IgD-negative memory B cell (primary cell): ENCODE results near the gene SH3PXD2A. TPM values are rescaled to one million over a fixed set of nuclear protein-coding genes. Genes with fewer than 3 reads are reported as not detected.

Experiments used
- H3K27ac Mint-ChIP-seq, 3 donors: one replicate each; pipeline ENCODE4 v1.8.0; 2020 to 2022; ENCODE audit warnings: mild to moderate bottlenecking in 3 of 3, mixed read lengths in 3 of 3, moderate library complexity in 1 of 3
- H3K27me3 Mint-ChIP-seq: one replicate; pipeline ENCODE4 v1.8.0; 2021; ENCODE audit warnings: mixed read lengths
- H3K36me3 Mint-ChIP-seq: one replicate; pipeline ENCODE4 v1.8.0; 2020; ENCODE audit warnings: mild to moderate bottlenecking, mixed read lengths
- H3K4me1 Mint-ChIP-seq, 3 donors: one replicate each; pipeline ENCODE4 v1.8.0; 2020 to 2022; ENCODE audit warnings: mixed read lengths in 3 of 3, mild to moderate bottlenecking in 1 of 3
- H3K4me3 Mint-ChIP-seq, 4 donors: one replicate each; pipeline ENCODE4 v1.8.0; 2020 to 2022; ENCODE audit warnings: mild to moderate bottlenecking in 4 of 4, mixed read lengths in 4 of 4, moderate library complexity in 3 of 4
- H3K9me3 Mint-ChIP-seq, 3 donors: one replicate each; pipeline ENCODE4 v1.8.0; 2020 to 2021; ENCODE audit warnings: mixed read lengths in 3 of 3, mild to moderate bottlenecking in 1 of 3
- polyA plus RNA-seq: library from polyadenylated mRNA; unstranded; fragments of 300-500 nt; fragmentation: Illumina TruSeq; gene quantifications from one replicate; pipeline ENCODE4 v1.2.3, GENCODE V29; 2021

The SH3PXD2A gene, protein sequence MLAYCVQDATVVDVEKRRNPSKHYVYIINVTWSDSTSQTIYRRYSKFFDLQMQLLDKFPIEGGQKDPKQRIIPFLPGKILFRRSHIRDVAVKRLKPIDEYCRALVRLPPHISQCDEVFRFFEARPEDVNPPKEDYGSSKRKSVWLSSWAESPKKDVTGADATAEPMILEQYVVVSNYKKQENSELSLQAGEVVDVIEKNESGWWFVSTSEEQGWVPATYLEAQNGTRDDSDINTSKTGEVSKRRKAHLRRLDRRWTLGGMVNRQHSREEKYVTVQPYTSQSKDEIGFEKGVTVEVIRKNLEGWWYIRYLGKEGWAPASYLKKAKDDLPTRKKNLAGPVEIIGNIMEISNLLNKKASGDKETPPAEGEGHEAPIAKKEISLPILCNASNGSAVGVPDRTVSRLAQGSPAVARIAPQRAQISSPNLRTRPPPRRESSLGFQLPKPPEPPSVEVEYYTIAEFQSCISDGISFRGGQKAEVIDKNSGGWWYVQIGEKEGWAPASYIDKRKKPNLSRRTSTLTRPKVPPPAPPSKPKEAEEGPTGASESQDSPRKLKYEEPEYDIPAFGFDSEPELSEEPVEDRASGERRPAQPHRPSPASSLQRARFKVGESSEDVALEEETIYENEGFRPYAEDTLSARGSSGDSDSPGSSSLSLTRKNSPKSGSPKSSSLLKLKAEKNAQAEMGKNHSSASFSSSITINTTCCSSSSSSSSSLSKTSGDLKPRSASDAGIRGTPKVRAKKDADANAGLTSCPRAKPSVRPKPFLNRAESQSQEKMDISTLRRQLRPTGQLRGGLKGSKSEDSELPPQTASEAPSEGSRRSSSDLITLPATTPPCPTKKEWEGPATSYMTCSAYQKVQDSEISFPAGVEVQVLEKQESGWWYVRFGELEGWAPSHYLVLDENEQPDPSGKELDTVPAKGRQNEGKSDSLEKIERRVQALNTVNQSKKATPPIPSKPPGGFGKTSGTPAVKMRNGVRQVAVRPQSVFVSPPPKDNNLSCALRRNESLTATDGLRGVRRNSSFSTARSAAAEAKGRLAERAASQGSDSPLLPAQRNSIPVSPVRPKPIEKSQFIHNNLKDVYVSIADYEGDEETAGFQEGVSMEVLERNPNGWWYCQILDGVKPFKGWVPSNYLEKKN
- 1.2 TPM for polyA plus RNA-seq

DNA sequence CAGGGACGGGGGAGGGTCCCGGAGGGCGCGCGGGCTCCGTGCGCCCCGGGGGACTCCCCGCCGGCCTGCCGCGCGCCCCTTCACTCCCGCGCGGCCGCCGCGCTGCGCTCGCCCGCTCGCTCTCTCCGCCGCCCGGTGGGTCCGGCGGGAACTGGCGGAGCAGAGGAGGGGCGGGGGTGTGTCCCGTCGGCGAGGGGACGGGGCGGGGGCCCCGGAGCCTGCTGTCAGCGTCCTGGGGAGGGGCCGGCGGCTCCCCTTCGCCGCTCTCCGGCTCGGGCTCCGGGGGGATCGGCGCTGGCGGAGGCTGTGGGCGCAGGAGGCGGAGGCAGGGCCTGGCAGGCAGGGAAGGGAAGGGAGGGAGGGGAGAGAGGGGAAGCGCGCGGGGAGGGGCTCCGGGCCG is at the start of gene SH3PXD2A:
Gene SH3PXD2A (minus strand): TSS at position 153 of the 400 bp plus-strand sequence. CDS start 310 bp downstream, outside the sequence.
- peaks cover 40% of the 10 kb centered on the region for H3K27me3 Mint-ChIP-seq
- no peak within 1 kb of the TSS for H3K27ac Mint-ChIP-seq
- peak within 1 kb of the TSS; percentile 73 to 89 (median 79) for H3K4me3 Mint-ChIP-seq
- H3K36me3 Mint-ChIP-seq, result peaks cover 2% of the 10 kb centered on the region
- H3K9me3 Mint-ChIP-seq, result no peaks in the 10 kb centered on the region
- peaks cover 6 to 16% (median 7%) of the 10 kb centered on the region in 3 donors for H3K4me1 Mint-ChIP-seq

DNA sequence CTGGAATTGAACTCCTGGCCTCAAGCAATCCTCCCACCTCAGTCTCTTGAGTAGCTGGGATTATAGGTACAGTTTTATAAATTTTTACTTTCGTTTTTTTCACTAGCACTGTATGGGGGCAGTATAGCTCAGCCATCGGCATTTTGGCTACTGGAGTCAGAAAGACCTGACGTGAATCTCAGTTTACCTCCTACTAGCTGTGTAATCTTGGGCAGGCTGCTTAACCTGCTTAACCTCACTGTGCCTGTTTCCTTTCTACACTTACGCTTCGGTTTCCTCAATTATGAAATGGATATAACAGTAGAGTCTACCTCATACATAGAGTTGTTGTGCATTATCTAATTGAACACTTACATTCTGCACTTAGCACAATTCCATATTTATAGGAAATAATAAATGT is 45.9 kb upstream of the SH3PXD2A start:
- no peaks in the 10 kb centered on the region for H3K27me3 Mint-ChIP-seq
- no peak overlapping the region for H3K27ac Mint-ChIP-seq
- no peaks in the 10 kb centered on the region for H3K9me3 Mint-ChIP-seq
- H3K4me3 Mint-ChIP-seq, result no peak overlapping the region
- H3K36me3 Mint-ChIP-seq, result peaks cover 11% of the 10 kb centered on the region
- H3K4me1 Mint-ChIP-seq, result no peaks in the 10 kb centered on the region

DNA sequence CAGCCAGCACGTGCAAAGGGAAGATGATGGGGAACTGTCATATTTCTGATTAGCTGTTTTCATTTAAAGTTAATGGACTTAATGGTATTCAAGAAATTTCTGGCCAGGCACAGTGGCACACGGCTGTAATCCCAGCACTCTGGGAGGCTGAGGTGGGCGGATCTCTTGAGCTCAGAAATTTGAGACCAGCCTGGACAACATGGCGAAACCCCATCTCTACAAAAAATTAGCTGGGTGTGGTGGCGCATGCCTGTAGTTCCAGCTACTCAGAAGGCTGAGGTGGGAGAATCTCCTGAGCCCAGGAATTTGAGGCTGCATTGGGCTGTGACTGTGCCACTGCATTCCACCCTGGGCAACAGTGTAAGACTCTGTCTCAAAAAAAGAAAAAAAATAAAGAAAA is 43.9 kb upstream of the SH3PXD2A start:
- Mint-ChIP-seq H3K27ac (no peak overlapping the region), H3K4me3 (no peak overlapping the region), H3K9me3 (no peaks in the 10 kb centered on the region), H3K36me3 (peaks cover 10% of the 10 kb centered on the region), H3K4me1 (peaks cover 0 to 3% (median 0%) of the 10 kb centered on the region in 3 donors), H3K27me3 (no peaks in the 10 kb centered on the region)

DNA sequence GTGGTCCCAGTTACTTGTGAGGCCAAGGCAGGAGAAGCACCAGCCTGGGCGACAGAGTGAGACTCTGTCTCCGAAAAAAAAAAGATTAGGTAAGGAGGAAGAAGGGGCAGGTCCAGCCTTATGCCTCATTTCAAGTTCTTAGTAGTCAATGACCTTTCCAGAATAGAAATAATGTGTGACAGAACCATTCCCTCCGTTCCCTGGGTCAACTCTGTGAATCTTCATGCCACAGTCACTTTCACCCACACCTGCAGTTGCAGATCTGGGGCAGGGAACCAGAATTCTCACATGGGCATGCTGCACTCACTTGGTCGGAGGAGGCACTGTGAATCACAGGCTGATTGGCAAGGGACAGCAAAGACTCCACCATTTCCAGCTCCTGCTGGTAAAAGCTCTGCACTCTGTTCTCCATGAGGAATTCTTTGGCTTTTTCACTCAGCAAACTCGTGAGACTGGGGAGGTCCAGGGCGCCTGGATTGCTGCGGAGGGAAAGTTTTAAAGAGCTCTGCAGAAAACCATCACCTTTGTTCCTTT is 41.9 kb upstream of the SH3PXD2A start:
- Mint-ChIP-seq H3K4me1 (peaks cover 0 to 3% (median 0%) of the 10 kb centered on the region in 3 donors), H3K27me3 (no peaks in the 10 kb centered on the region), H3K4me3 (no peak overlapping the region), H3K9me3 (no peaks in the 10 kb centered on the region), H3K36me3 (peaks cover 8% of the 10 kb centered on the region), H3K27ac (peak overlapping the region in 1 of 3 donors; percentile 67)

DNA sequence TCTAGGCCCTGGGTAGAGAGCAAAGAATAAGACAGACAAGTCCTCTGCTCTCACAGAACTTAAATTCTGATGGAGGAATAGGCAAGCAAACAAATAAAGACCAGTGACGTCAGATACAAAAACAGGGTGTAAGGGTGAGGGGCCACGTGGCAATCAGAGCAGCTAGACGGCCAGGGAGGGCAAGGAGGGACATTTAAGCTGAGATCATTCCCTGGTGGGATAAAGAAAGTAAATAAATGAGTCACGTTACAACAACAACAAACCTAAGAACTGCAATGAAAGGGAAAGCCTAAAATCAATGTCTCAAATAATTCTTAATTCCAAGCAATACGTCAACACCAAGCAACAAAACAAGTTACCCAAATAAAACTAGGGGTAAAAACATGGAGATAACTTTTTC is 40.8 kb upstream of the SH3PXD2A start:
- Mint-ChIP-seq H3K9me3 (no peaks in the 10 kb centered on the region), H3K27me3 (no peaks in the 10 kb centered on the region), H3K36me3 (peaks cover 8% of the 10 kb centered on the region), H3K4me3 (no peak overlapping the region), H3K4me1 (peaks cover 0 to 3% (median 0%) of the 10 kb centered on the region in 3 donors), H3K27ac (peak overlapping the region in 1 of 3 donors; percentile 86)

DNA sequence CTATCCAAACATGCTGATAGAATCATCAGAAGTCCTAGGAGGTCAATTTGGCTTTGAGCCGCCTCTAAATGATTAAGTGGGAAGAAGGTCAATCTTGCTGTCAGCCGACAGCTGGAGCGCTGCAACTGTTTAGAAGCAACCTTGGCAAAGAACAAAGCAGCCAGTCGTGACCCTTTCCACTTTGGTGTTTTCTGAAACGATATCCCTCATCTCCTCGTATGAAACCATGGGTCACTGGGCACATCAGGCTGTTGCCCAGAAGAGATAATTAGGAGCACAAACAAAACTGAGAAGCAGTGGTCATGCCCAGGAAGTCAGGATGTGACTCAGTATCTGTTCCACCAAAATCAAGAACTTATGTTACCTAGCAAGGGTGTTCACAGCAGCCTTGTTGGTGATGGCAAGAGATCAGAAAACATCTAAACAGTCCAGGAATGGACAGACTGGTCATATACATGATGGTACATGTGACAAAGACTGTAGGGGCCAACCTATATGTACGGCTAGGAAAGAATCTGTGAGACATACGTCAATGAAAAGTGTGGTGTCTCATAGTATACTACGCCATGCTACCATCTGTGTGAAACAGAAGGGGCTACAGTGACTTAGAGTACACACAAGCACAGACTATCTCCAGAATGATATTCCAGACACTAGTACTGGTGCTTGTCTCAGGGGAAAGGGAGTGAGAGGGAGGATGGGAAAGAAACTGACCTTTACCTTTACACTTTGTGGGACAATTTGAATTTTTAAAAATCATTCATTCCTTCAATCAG is 40.2 kb upstream of the SH3PXD2A start:
- peaks cover 0 to 3% (median 0%) of the 10 kb centered on the region in 3 donors for H3K4me1 Mint-ChIP-seq
- peaks cover 8% of the 10 kb centered on the region for H3K36me3 Mint-ChIP-seq
- no peaks in the 10 kb centered on the region for H3K9me3 Mint-ChIP-seq
- H3K4me3 Mint-ChIP-seq, result no peak overlapping the region
- peak overlapping the region in 1 of 3 donors; percentile 11 for H3K27ac Mint-ChIP-seq
- H3K27me3 Mint-ChIP-seq, result no peaks in the 10 kb centered on the region

DNA sequence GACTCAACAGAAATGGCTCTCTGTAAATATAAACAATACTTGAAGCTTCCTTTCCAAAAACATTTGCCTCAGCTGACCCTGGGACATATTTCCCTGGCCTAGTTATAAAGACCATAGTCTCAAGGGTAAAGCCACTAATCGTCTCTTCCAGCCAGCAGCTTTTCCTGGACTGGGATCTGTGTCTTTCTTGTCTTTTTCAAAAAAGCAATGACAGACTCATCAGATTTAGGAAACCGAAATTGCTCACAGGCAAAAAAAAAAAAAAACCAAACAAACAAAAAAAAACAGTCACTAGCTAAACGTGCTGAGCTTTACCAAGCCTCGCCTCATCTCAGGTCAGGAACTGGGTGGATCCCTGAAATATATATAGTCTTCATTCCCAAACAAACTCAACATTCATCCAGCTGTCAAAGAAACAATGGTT is 39.1 kb upstream of the SH3PXD2A start:
- H3K27ac Mint-ChIP-seq, result peak overlapping the region in 1 of 3 donors; percentile 31
- H3K27me3 Mint-ChIP-seq, result no peaks in the 10 kb centered on the region
- H3K36me3 Mint-ChIP-seq, result peaks cover 8% of the 10 kb centered on the region
- no peak overlapping the region for H3K4me3 Mint-ChIP-seq
- no peaks in the 10 kb centered on the region for H3K9me3 Mint-ChIP-seq
- peaks cover 0 to 3% (median 0%) of the 10 kb centered on the region in 3 donors for H3K4me1 Mint-ChIP-seq

DNA sequence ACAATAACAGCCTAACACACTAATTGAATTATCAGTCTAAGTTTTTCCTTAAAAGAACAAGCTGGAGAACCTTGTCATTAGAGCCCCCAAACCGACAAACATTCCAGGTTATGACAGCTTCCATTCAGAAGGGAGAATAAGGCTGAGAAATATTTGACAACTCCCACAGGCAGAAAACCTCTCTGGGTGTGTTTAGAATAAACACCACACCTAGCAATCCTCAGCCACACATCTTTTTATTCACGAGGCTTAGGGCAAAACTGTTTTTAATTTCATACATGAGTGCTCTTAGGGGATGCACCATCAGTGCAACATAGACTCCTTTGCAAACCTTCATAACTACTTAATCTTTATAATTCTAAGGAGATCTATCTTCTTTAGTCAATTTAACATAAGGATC is 38.4 kb upstream of the SH3PXD2A start:
- Mint-ChIP-seq H3K4me1 (peaks cover 0 to 3% (median 0%) of the 10 kb centered on the region in 3 donors), H3K4me3 (no peak overlapping the region), H3K27ac (peak overlapping the region in 1 of 3 donors; percentile 69)

DNA sequence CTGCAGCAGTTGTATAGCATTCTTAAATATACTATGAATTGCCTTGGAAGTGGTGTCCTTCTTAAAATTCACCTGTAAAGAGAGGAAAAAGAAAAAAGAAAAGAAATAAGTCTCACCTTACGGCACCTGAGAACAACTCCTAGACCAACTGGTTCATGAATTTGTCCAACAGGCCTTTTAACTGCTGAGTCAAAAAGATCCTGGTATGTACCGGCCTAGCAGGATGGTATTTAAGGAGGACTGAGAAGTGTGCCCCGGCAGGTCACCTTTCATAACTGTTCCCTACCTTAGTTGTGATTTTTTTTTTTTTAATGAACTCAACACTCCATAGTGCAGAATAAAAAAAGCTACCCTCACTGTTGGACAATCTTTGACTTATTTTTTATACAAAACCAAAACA is 36.8 kb upstream of the SH3PXD2A start:
- no peaks in the 10 kb centered on the region for H3K9me3 Mint-ChIP-seq
- H3K27me3 Mint-ChIP-seq, result no peaks in the 10 kb centered on the region
- no peak overlapping the region for H3K4me3 Mint-ChIP-seq
- H3K27ac Mint-ChIP-seq, result no peak overlapping the region
- peaks cover 0 to 6% (median 4%) of the 10 kb centered on the region in 3 donors for H3K4me1 Mint-ChIP-seq
- peaks cover 3% of the 10 kb centered on the region for H3K36me3 Mint-ChIP-seq

More for the DNA sequence above, 38.4 kb upstream of the SH3PXD2A start:
- H3K27me3 Mint-ChIP-seq, result no peaks in the 10 kb centered on the region
- H3K36me3 Mint-ChIP-seq, result peaks cover 6% of the 10 kb centered on the region
- no peaks in the 10 kb centered on the region for H3K9me3 Mint-ChIP-seq

DNA sequence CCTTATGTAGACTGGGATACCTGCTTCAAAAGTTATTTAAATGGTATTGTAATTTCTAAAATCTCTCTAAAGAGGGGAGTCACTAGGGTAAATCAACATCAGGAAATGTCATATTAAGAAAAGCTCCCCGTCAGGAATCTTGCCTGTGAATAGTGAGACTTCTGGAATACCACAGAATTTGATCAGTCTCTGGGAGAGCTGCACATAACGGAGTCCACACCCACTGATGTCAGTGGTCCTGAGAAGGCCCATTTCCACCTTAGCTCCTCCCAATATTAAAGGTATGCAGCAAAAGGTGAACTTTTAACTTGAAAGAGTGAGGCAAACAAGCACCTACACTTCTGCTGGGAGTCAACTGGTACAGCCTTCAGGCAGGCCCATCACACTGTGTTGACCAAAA is 35.3 kb upstream of the SH3PXD2A start:
- no peak overlapping the region for H3K27ac Mint-ChIP-seq
- H3K4me3 Mint-ChIP-seq, result no peak overlapping the region
- H3K4me1 Mint-ChIP-seq, result peaks cover 0 to 6% (median 4%) of the 10 kb centered on the region in 3 donors
- H3K36me3 Mint-ChIP-seq, result no peaks in the 10 kb centered on the region
- no peaks in the 10 kb centered on the region for H3K9me3 Mint-ChIP-seq
- H3K27me3 Mint-ChIP-seq, result no peaks in the 10 kb centered on the region

DNA sequence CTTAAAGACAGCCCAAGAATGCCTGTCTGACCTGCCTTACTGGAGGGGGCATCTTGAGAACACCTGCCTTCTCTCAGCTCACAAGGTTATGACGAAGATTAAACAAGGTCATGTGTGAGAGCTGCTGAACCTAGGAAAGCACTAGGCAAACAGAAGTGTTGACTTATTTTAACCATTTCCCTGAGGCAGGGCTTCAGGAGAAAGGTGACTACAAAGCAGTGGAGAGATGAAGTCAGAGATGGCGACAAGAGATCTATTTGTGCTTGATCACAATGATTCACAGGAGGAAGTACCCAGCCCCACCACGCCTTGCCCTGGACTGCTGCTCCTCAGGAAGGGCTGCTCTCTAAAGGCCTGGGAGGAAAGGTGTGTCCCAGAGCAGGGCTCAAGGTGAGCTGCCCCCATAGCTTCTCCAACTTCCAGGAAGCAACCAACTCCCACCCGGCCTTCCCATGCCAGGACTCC is 34.9 kb upstream of the SH3PXD2A start:
- Mint-ChIP-seq H3K36me3 (no peaks in the 10 kb centered on the region), H3K27me3 (no peaks in the 10 kb centered on the region), H3K9me3 (no peaks in the 10 kb centered on the region), H3K4me1 (peaks cover 0 to 4% (median 4%) of the 10 kb centered on the region in 3 donors), H3K4me3 (no peak overlapping the region), H3K27ac (no peak overlapping the region)

DNA sequence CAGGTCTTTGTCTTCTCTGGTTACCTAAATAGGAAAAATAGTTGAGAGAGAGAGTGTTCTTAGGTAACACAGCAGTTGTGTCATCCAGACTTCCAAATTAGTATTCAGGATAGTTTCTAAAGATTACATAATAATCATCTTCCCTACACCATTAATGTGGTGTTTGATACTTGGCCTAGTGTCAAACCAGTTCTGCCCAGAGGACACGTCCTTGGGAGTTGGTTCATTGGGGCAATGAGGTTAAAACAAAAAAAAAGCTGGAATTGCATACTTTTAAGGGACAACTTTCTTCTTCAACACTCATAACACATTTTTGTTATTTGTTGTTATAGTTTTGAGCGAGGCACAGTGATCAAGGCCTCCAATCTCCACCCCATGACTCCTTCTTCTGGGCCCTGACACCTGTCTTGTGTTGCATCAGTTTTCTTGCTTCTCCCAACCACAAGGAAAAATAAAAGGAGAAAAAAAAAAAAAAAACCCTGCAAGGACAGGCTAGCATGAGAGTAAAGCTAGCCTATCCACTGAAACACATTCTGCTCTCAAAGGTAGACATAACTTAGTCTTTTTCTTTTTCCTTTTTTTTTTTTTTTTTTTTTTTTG is 33.8 kb upstream of the SH3PXD2A start:
- Mint-ChIP-seq H3K4me1 (peaks cover 0 to 4% (median 3%) of the 10 kb centered on the region in 3 donors), H3K36me3 (no peaks in the 10 kb centered on the region)

DNA sequence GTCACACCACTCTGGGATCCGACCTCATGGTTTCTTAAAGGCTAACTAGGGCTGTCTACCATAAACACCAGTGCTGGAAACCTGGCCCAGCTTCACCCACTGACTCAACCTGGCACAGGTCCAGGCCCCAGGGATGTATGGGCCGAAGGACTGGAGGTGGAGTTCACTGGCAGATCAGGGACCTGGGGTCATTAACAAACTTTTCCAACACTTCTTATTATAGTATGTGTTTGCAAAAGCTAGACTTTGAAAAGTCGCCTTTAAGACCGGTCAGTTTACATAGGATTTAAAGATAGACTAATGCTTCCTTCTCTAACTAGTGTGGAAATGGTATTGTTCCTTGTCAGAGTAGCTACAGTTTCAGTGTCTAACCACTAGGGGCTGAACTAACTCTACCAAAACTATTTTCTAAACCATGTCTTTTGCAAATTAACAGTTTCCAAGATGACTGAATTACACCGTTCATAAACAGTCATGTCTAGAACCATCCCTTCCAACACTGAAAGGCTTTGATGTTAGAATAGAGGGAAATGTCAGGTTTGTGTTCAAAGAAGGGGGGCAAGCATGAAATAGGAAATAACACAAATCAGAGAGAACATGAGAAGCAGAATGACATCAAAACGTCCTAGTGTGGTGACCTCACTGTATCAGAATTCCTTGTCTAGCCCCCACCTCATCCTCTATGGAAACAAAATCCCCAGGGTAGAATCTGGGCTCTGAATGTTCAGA is 32.9 kb upstream of the SH3PXD2A start:
- Mint-ChIP-seq H3K4me1 (peaks cover 0 to 4% (median 3%) of the 10 kb centered on the region in 3 donors), H3K4me3 (no peak overlapping the region), H3K27me3 (no peaks in the 10 kb centered on the region), H3K27ac (peak overlapping the region in 1 of 3 donors; percentile 60), H3K9me3 (no peaks in the 10 kb centered on the region), H3K36me3 (no peaks in the 10 kb centered on the region)

More for the DNA sequence above, 33.8 kb upstream of the SH3PXD2A start:
- no peaks in the 10 kb centered on the region for H3K27me3 Mint-ChIP-seq
- no peaks in the 10 kb centered on the region for H3K9me3 Mint-ChIP-seq
- H3K27ac Mint-ChIP-seq, result peak overlapping the region in 1 of 3 donors; percentile 60
- H3K4me3 Mint-ChIP-seq, result no peak overlapping the region
